SK-N-SH (cell line): ENCODE results near the gene NEU2. TPM values are rescaled to one million over a fixed set of nuclear protein-coding genes. Genes with fewer than 3 reads are reported as not detected.

Experiments used
- CTCF ChIA-PET: fragments of 300-600, 350-600 bp; formaldehyde crosslinking; extraction: SDS; loops from one replicate; lab custom pipeline; 2021; lab: Yijun Ruan, JAX
- POLR2A ChIA-PET: fragments of 350-600 bp; sonication (Branson Sonifier 250); formaldehyde crosslinking; extraction: SDS; loops from one replicate; lab custom pipeline; 2020; ENCODE audit warnings: antibody characterized with exemption, inconsistent platforms; lab: Yijun Ruan, JAX
- DNase-seq: peaks from one replicate; pipeline ENCODE4 v3.0.0; 2012
- H2AFZ ChIP-seq: fragments of 200-600 bp; sonication (generic); 2 replicates; pipeline ENCODE4 v1.8.1; 2016; ENCODE audit warnings: antibody characterized with exemption, mild to moderate bottlenecking, low read depth
- H3F3A ChIP-seq: fragments of 200-600 bp; sonication (generic); replicated peaks from 2 replicates; pipeline ENCODE3; 2016; ENCODE audit warnings: antibody characterized with exemption, mild to moderate bottlenecking; ENCODE audit not compliant: insufficient read depth
- H3K27ac ChIP-seq, 2 experiments: fragments of 200-500 bp in 1 of 2; fragments of 200-600 bp in 1 of 2; sonication (Bioruptor generic) in 1 of 2; sonication (generic), shearing (Covaris generic) in 1 of 2; 2 replicates each; pipeline versions ENCODE4 v1.5.1 to v1.6.1; 2014 to 2016; ENCODE audit warnings: low read depth in 2 of 2, inconsistent platforms in 1 of 2, low read length in 1 of 2, mild to moderate bottlenecking in 1 of 2, mixed read lengths in 1 of 2
- H3K27me3 ChIP-seq: fragments of 200-600 bp; sonication (generic), shearing (Covaris generic); 2 replicates; pipeline ENCODE4 v1.6.1; 2016; ENCODE audit warnings: mixed run types; ENCODE audit not compliant: insufficient read depth
- H3K36me3 ChIP-seq, 2 experiments: fragments of 200-500 bp in 1 of 2; fragments of 200-600 bp in 1 of 2; sonication (Bioruptor generic) in 1 of 2; sonication (generic) in 1 of 2; replicated peaks in 1 of 2; 2 replicates each; pipeline versions ENCODE3 to v1.5.1; 2014 to 2016; ENCODE audit warnings: low read length in 1 of 2, mild to moderate bottlenecking in 1 of 2; ENCODE audit not compliant: insufficient read depth in 2 of 2, control insufficient read depth in 1 of 2
- H3K4me1 ChIP-seq, 2 experiments: fragments of 200-500 bp in 1 of 2; fragments of 200-600 bp in 1 of 2; sonication (Bioruptor generic) in 1 of 2; sonication (generic), shearing (Covaris generic) in 1 of 2; 2 replicates each; pipeline versions ENCODE4 v1.5.1 to v1.6.1; 2014 to 2016; ENCODE audit warnings: low read depth in 1 of 2, low read length in 1 of 2, mixed run types in 1 of 2; ENCODE audit not compliant: insufficient read depth in 2 of 2, control insufficient read depth in 1 of 2
- H3K4me2 ChIP-seq: fragments of 200-600 bp; sonication (generic), shearing (Covaris generic); 2 replicates; pipeline ENCODE4 v1.6.1; 2017; ENCODE audit warnings: mixed run types
- H3K4me3 ChIP-seq, 2 experiments: fragments of 200-500 bp in 1 of 2; fragments of 200-600 bp in 1 of 2; sonication (Bioruptor generic) in 1 of 2; sonication (generic), shearing (Covaris generic) in 1 of 2; 2 replicates each; pipeline versions ENCODE4 v1.5.1 to v1.8.1; 2014 to 2016; ENCODE audit warnings: low read depth in 2 of 2, inconsistent platforms in 1 of 2, low read length in 1 of 2, mild to moderate bottlenecking in 1 of 2, mixed read lengths in 1 of 2, moderate library complexity in 1 of 2
- H3K79me2 ChIP-seq: fragments of 200-600 bp; sonication (generic); 2 replicates; pipeline ENCODE4 v1.8.1; 2017; ENCODE audit warnings: mild to moderate bottlenecking; ENCODE audit not compliant: insufficient read depth
- H3K9ac ChIP-seq: fragments of 200-600 bp; sonication (generic); 2 replicates; pipeline ENCODE4 v1.6.1; 2017; ENCODE audit warnings: mixed run types
- H3K9me2 ChIP-seq: fragments of 200-600 bp; sonication (generic); 2 replicates; pipeline ENCODE4 v1.6.1; 2017; ENCODE audit warnings: mixed run types
- H3K9me3 ChIP-seq: fragments of 200-600 bp; sonication (generic); 2 replicates; pipeline ENCODE4 v1.6.1; 2017; ENCODE audit warnings: mixed run types, mild to moderate bottlenecking, moderate library complexity
- H4K20me1 ChIP-seq: fragments of 200-600 bp; sonication (generic); 2 replicates; pipeline ENCODE4 v1.6.1; 2017; ENCODE audit warnings: mild to moderate bottlenecking, mixed run types; ENCODE audit not compliant: insufficient read depth
- CHD2 ChIP-seq: fragments of 150-350 bp; IDR thresholded peaks from 2 replicates; pipeline ENCODE4 v1.6.1; 2018; ENCODE audit warnings: low read length; ENCODE audit not compliant: partially characterized antibody
- CTCF ChIP-seq: fragments of 200-600 bp; sonication (generic); IDR thresholded peaks from 2 replicates; pipeline ENCODE4 v1.6.1; 2017; ENCODE audit warnings: antibody characterized with exemption, mild to moderate bottlenecking, moderate library complexity
- ELF1 ChIP-seq: IDR thresholded peaks from 2 replicates; pipeline ENCODE4 v1.4.0; 2012
- EZH2phosphoT487 ChIP-seq: fragments of 200-600 bp; sonication (generic); IDR thresholded peaks from 2 replicates; pipeline ENCODE4 v1.6.1; 2017; ENCODE audit warnings: low read depth, mixed run types, mild to moderate bottlenecking, antibody characterized with exemption, moderate library complexity, borderline replicate concordance
- FOXM1 ChIP-seq: IDR thresholded peaks from 2 replicates; pipeline ENCODE4 v1.4.0; 2012; ENCODE audit warnings: low read depth, mild to moderate bottlenecking
- GABPA ChIP-seq: IDR thresholded peaks from 2 replicates; pipeline ENCODE4 v1.4.0; 2012; ENCODE audit warnings: low read depth, mild to moderate bottlenecking
- JUND ChIP-seq: IDR thresholded peaks from 2 replicates; pipeline ENCODE4 v1.4.0; 2012
- MEF2A ChIP-seq: IDR thresholded peaks from 2 replicates; pipeline ENCODE4 v1.4.0; 2012; ENCODE audit warnings: low read depth, borderline replicate concordance
- MXI1 ChIP-seq: IDR thresholded peaks from 2 replicates; pipeline ENCODE4 v1.6.1; 2012; ENCODE audit warnings: mild to moderate bottlenecking, low read depth, low read length, improper control_type of control experiment
- NFIC ChIP-seq: IDR thresholded peaks from 2 replicates; pipeline ENCODE4 v1.4.0; 2012; ENCODE audit warnings: borderline replicate concordance
- NRF1 ChIP-seq: IDR thresholded peaks from 2 replicates; pipeline ENCODE4 v1.6.1; 2012; ENCODE audit warnings: low read depth, mild to moderate bottlenecking, low read length
- PBX3 ChIP-seq: IDR thresholded peaks from 2 replicates; pipeline ENCODE4; 2012
- RAD21 ChIP-seq: IDR thresholded peaks from 2 replicates; pipeline ENCODE4 v1.6.1; 2012; ENCODE audit warnings: mild to moderate bottlenecking, low read length
- RFX5 ChIP-seq: IDR thresholded peaks from 2 replicates; pipeline ENCODE4 v1.6.1; 2012; ENCODE audit warnings: mild to moderate bottlenecking, improper control_type of control experiment, low read length
- TAF1 ChIP-seq: IDR thresholded peaks from 2 replicates; pipeline ENCODE4 v1.6.1; 2012; ENCODE audit warnings: low read depth, mild to moderate bottlenecking, low read length, moderate library complexity, borderline replicate concordance
- TCF12 ChIP-seq: IDR thresholded peaks from 2 replicates; pipeline ENCODE4 v1.4.0; 2012
- YY1 ChIP-seq: IDR thresholded peaks from 2 replicates; pipeline ENCODE4 v1.4.0; 2012; ENCODE audit warnings: low read depth, mild to moderate bottlenecking
- WGBS: methylation state at CpG from one replicate; pipeline ENCODE4 v1.1.6; 2017; ENCODE audit warnings: low lambda C conversion rate; 5-methylcytosine and 5-hydroxymethylcytosine counted together
- polyA plus RNA-seq, 3 experiments: library from polyadenylated mRNA; depleted of rRNA; stranded (reverse); fragments of >200 nt; gene quantifications; 2 replicates each; pipeline ENCODE4 v1.2.3, GENCODE V29; 2012
- TF ChIP-seq, protein P1 (sequence below): IDR thresholded peaks from 2 replicates; pipeline ENCODE4 v1.4.0; 2012; ENCODE audit warnings: low read depth
- TF ChIP-seq, protein P2 (sequence below): IDR thresholded peaks from 2 replicates; pipeline ENCODE4 v1.4.0; 2012; ENCODE audit warnings: low read depth, borderline replicate concordance
- TF ChIP-seq, protein P3 (sequence below): IDR thresholded peaks from 2 replicates; pipeline ENCODE4 v1.6.1; 2012; ENCODE audit warnings: mild to moderate bottlenecking, low read depth, low read length, moderate library complexity

Gene NEU2
- polyA plus RNA-seq, 1 of the 3 experiments (the other 2 are of a cell fraction): not detected

DNA sequence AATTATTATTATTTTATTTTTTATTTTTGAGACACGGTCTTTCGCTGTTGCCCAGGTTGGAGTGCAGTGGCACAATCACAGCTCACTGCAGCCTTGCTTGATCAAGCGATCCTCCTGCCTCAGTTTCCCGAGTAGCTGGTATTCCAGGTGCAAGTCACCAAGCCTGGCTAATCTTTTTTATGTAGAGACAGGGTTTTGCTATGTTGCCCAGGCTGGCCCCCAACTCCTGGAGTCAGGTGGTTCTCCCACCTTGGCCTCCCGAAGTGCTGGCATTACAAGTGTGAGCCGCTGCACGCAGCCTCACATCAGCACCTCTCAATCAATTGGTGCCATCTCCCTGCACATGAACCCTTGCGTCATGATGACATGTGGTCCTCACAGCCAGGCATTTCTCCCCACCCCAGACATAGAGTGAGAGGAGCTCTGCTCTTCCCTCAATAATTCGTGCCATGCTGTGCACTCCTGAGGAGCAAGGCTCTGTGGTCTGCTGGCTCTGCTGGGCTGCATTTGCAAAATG lies 33.5 kb downstream of the NEU2 start:
- Histone ChIP-seq H3K4me2 (no peak overlapping the region), H3K9ac (no peak overlapping the region), H3K36me3 (no peaks in the 10 kb centered on the region), H3F3A (no peaks in the 10 kb centered on the region), H3K4me3 (no peak overlapping the region), H3K9me3 (no peaks in the 10 kb centered on the region), H3K27me3 (no peaks in the 10 kb centered on the region), H4K20me1 (no peaks in the 10 kb centered on the region), H3K27ac (no peak overlapping the region), H3K9me2 (no peaks in the 10 kb centered on the region), H3K4me1 (peaks cover 0 to 16% of the 10 kb centered on the region in 2 experiments; a peak in 1 of 4 replicates), H2AFZ (no peak overlapping the region), H3K79me2 (no peaks in the 10 kb centered on the region)
- 71% methylated on average over 9 of the region's 9 CpGs for WGBS
- no peak for DNase-seq
- ChIA-PET CTCF (interaction anchor here (0.6 to 3.7 kb wide), 2 partner anchors 12 to 185 kb away, joined by 3 to 23 read pairs; partner anchors contain the start of gene ATG16L1), POLR2A (no interaction called here)
- TF ChIP-seq CHD2 (no peak), PBX3 (no peak), TCF12 (no peak), RAD21 (no peak), ELF1 (no peak), MXI1 (no peak), TAF1 (no peak), NRF1 (no peak), EZH2phosphoT487 (no peak), RFX5 (no peak), GABPA (no peak), MEF2A (no peak), JUND (no peak), NFIC (no peak), FOXM1 (no peak), CTCF (no peak), YY1 (no peak)
- TF ChIP-seq, protein P1, sequence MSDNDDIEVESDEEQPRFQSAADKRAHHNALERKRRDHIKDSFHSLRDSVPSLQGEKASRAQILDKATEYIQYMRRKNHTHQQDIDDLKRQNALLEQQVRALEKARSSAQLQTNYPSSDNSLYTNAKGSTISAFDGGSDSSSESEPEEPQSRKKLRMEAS: no peak
- TF ChIP-seq, protein P2, sequence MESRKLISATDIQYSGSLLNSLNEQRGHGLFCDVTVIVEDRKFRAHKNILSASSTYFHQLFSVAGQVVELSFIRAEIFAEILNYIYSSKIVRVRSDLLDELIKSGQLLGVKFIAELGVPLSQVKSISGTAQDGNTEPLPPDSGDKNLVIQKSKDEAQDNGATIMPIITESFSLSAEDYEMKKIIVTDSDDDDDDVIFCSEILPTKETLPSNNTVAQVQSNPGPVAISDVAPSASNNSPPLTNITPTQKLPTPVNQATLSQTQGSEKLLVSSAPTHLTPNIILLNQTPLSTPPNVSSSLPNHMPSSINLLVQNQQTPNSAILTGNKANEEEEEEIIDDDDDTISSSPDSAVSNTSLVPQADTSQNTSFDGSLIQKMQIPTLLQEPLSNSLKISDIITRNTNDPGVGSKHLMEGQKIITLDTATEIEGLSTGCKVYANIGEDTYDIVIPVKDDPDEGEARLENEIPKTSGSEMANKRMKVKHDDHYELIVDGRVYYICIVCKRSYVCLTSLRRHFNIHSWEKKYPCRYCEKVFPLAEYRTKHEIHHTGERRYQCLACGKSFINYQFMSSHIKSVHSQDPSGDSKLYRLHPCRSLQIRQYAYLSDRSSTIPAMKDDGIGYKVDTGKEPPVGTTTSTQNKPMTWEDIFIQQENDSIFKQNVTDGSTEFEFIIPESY: no peak
- TF ChIP-seq, protein P3, sequence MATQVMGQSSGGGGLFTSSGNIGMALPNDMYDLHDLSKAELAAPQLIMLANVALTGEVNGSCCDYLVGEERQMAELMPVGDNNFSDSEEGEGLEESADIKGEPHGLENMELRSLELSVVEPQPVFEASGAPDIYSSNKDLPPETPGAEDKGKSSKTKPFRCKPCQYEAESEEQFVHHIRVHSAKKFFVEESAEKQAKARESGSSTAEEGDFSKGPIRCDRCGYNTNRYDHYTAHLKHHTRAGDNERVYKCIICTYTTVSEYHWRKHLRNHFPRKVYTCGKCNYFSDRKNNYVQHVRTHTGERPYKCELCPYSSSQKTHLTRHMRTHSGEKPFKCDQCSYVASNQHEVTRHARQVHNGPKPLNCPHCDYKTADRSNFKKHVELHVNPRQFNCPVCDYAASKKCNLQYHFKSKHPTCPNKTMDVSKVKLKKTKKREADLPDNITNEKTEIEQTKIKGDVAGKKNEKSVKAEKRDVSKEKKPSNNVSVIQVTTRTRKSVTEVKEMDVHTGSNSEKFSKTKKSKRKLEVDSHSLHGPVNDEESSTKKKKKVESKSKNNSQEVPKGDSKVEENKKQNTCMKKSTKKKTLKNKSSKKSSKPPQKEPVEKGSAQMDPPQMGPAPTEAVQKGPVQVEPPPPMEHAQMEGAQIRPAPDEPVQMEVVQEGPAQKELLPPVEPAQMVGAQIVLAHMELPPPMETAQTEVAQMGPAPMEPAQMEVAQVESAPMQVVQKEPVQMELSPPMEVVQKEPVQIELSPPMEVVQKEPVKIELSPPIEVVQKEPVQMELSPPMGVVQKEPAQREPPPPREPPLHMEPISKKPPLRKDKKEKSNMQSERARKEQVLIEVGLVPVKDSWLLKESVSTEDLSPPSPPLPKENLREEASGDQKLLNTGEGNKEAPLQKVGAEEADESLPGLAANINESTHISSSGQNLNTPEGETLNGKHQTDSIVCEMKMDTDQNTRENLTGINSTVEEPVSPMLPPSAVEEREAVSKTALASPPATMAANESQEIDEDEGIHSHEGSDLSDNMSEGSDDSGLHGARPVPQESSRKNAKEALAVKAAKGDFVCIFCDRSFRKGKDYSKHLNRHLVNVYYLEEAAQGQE: no peak
